GM12891 (cell line): ENCODE measurements around the gene MFSD6L.
A peak's percentile ranks its signal among the peaks of the same experiment; 100 is the strongest.

ENCODE experiments used
- DNase-seq: peaks from one replicate; pipeline ENCODE4 v3.0.0; 2011; ENCODE audit warnings: low spot score; ENCODE audit not compliant: insufficient read length
- FAIRE-seq: peaks from 2 replicates; lab custom pipeline; 2011; peaks lifted over from hg19 to GRCh38; lab: Jason Lieb, UNC
- PAX5 ChIP-seq: IDR thresholded peaks from 2 replicates; pipeline ENCODE4 v1.6.1; 2011; ENCODE audit warnings: low read length, moderate library complexity, mild to moderate bottlenecking; ENCODE audit not compliant: insufficient read depth, severe bottlenecking
- POLR2A ChIP-seq: IDR thresholded peaks from 2 replicates; pipeline ENCODE4 v1.6.1; 2011; ENCODE audit warnings: low read depth, low read length, control low read depth
- POLR2AphosphoS5 ChIP-seq: IDR thresholded peaks from 2 replicates; pipeline ENCODE4 v1.6.1; 2011; ENCODE audit warnings: low read depth, low read length, control low read depth
- POU2F2 ChIP-seq: IDR thresholded peaks from 2 replicates; pipeline ENCODE4 v1.6.1; 2011; ENCODE audit warnings: low read depth, mild to moderate bottlenecking, control low read depth, low read length, moderate library complexity
- SPI1 ChIP-seq: IDR thresholded peaks from 2 replicates; pipeline ENCODE4 v1.6.1; 2011; ENCODE audit warnings: low read depth, low read length, control low read depth
- TAF1 ChIP-seq: IDR thresholded peaks from 2 replicates; pipeline ENCODE4 v1.6.1; 2011; ENCODE audit warnings: low read depth, low read length, control low read depth

MFSD6L gene

DNA sequence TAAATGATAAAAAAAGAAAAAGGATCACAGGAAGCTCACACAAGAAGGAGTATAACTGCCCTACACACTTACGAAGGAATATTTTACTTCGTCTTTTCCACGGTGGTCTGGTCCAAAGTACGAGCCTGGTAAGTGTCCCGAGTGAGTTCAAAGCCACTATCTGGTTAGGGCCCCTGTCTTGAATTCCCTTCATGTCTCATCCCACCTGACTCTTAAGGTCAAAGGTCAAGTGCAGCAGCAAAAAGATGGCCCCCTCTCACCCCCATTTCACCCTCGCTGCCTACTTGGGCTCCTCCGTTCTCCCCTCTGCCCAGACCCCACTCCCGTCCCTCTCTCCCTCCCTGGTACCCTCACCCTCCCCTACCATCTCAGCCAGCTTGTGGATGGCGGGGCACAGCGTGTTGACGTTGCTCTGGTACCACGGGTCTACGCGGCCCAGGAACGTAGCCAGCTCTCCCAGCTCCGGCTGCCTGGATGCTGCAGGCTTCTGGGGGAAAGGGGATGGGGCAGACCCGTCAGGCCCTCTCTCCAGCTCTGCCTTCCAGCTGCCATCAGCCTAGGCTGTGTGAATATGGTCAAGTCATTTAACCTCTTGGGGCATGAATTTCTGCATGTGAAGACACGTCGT, 27.8 kb upstream of the MFSD6L start:
- TF ChIP-seq POLR2AphosphoS5 (peak; percentile 57), POLR2A (peak; percentile 26; the same call in 1 of the 2 replicates), SPI1 (no peak), PAX5 (no peak), TAF1 (no peak), POU2F2 (no peak)
- FAIRE-seq (no peak), DNase-seq (no peak)

DNA sequence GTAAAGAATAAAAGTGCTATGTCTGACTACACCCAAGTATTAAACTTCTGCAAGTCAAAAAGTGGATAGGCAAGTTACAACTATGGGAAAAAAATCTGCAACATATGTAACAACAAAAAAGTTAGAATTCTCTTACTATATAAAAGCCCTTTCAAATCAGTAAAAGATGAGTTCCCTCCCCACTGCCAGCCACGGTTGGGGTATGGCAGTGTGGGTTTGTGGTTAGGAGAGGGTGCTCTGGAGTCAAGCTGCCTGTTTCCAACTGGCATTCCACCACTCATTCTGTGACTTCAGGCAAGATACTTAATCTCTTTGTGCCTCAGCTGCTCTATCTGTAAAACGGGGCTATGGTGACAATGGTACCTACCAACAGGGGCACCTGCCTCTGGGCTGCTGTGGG, 26.6 kb upstream of the MFSD6L start:
- FAIRE-seq, result peak; percentile 51

DNA sequence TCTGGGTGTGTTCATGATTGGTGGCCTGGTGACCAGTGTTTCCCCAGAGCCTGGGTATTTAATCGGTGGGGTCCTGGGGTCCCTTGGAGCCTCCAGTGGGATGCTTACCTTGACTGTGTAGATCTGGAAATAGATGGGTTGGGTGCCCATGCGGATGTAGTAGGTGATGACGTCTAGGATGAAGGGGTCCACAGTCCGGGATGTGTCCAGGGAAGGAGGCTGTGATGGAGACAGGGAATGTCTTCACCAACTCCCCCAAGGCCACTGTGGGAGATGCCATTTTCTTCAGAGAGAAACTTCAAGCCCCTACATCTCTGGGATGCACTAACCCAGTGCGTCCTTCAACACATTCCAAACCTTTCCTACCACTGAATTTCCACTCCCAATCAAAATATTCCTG, 24.1 kb upstream of the MFSD6L start:
- FAIRE-seq (no peak), DNase-seq (no peak)
- TF ChIP-seq POLR2AphosphoS5 (no peak), SPI1 (no peak), POLR2A (no peak), TAF1 (no peak), POU2F2 (no peak), PAX5 (no peak)

More for the DNA sequence above, 26.6 kb upstream of the MFSD6L start:
- TF ChIP-seq TAF1 (no peak), POU2F2 (no peak), POLR2AphosphoS5 (no peak), POLR2A (no peak), SPI1 (no peak), PAX5 (no peak)
- DNase-seq, result no peak

DNA sequence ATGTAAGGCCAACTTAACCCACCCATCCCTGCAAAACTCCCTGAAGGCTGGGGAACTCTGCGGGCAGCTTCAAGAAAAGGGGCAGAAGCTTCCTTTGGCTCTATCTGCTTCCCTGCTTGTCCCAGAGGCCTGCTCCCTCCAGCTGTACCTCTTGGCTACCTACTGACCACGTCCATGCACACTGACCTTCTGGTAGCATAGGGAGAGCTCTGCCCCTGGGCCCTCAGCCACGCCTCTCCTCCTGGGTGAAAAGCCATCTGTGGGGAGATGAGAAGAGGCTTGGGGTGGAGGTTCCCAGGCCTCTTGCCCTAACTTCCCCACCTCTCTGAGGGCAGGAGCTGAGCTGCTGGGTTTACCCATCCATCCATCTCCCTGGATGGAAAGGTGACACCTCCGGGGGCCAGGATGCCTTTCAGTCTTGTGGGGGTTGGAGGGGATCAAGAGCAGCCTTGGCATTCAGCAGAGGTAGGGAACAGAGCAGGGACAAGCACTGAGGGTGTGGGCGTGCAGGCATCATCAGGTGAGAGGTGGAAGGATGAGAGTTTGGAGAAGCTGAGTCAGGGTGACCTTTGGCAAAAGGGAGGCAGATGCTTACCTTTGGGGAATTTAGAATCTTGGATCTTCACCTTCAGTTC, 23.4 kb upstream of the MFSD6L start:
- no peak for DNase-seq
- TF ChIP-seq PAX5 (no peak), POLR2A (no peak), POU2F2 (no peak), POLR2AphosphoS5 (no peak), SPI1 (no peak), TAF1 (no peak)
- no peak for FAIRE-seq

DNA sequence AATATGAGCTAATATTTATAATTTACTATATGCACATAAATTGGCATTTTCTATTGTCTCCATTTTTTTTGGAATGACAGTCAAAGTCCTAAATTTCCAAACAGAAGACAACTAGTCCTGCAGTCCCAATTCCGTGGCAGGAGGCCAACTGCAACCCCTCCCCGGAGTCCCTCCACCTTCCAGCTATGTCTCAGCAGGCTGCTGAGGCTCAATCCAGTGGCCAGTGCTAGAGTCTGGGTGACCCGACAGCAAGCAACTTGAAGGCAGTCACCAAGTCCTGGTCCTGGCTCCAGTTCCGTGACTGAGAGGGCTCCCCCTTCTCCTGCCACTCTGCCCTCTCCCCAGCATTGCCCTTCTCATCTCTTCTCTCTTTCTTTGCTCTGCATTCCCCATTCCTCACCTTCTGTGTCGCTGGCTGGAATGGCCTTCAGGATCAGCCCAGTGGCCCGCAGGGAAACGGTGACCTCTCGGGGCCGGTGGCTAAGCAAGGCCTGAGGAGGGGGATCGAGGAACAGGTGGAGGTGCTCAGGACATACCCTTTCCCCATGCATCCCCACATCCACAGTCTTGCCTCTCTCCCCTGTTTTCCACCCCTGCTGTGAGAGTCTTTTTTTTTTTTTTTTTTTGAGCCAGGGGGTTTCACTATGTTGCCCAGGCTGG, 22.4 kb upstream of the MFSD6L start:
- FAIRE-seq (no peak), DNase-seq (no peak)
- TF ChIP-seq TAF1 (no peak), POLR2AphosphoS5 (no peak), PAX5 (no peak), POU2F2 (no peak), SPI1 (no peak), POLR2A (no peak)

DNA sequence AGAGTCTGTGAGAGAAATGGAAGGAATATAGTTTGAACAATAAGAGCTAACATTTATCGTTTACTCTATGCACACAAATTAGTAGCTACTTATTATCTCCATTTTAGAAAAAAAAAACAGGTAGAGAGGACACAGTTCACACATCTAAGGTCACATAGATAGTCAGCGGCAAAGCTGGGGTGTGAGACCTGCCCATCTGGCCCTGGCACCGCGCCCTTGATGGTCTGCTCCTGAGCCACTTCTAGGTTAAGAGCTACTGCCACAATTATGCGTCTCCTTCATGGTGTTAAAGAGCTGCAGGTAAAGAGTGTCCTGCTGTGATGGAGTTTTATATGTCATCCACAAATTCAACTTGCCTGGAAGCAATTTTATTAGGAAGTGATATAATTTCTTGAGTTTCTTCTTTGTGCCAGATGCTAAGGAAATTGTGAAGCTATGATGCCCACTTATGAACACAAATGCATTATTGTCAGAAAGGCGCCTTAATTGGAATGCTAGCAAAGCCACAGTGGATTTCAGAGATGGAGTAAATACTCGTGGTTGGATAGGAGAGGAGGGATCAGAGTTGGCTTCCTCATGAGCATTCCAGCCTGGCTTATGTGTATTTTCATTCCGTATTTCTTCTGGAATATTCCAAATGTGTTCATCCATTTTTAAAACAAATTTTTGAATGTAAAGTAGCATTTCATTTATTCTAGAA, 21.3 kb upstream of the MFSD6L start:
- FAIRE-seq (no peak), DNase-seq (no peak)
- TF ChIP-seq POU2F2 (no peak), TAF1 (no peak), PAX5 (no peak), POLR2AphosphoS5 (no peak), SPI1 (no peak), POLR2A (no peak)

DNA sequence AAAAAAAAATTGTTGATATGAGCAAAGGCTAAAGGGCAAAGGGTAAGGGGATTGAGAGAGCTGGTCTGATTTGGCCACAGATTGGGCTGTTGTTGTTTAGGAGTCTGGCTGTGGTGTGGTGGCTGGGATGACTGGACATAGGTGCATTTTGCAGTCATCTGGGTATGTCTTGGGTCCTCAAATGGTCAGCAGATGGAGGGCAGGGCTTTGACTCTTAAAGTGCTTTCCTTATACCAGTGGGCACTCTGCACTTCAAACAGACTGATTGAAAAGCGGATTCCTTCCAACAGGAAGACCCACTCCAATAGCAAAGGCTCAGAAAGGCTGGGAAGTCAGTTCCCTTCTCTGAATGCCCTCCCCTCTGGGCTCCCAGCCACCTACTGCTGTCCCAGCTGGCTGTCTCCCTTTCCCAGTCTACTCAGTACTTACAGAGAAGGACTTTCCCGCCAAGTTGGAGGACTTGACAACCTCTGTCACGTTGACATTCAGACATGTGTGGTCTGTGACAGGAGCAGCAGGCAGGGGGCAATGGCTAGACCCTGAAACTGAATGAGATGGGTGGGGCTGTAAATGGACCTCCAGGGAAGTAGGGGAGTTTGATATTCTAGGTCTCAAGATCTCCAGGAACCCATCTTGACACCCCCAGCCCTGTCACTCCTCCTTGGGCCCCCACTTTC, 19.6 kb upstream of the MFSD6L start:
- DNase-seq, result no peak
- FAIRE-seq, result peak; percentile 13
- TF ChIP-seq PAX5 (no peak), POLR2A (no peak; the same call in 1 of the 2 replicates), TAF1 (no peak), SPI1 (no peak), POU2F2 (0 out of 2 replicates have a peak, but pooled peaks have one; percentile 34), POLR2AphosphoS5 (peak; percentile 72; the same call in 1 of the 2 replicates)

DNA sequence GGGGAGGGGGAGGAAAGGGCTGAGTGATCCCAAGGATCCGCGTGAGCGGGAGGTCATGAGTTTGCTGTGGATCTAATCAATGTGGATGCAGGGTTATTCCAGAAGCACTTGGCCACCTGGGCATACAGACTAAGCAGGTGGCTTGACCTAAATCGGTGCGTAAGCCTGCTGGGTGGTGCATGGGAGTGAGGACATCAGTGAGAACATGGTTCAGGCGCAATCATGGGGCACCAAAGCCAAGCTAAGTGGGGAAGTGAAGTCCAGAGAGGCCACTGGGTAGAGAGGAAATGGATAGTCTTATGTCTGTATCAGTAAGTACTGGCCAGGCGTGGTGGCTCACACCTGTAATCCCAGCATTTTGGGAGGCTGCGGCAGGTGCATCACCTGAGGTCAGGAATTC, 18.9 kb upstream of the MFSD6L start:
- DNase-seq (no peak), FAIRE-seq (peak; percentile 48)
- TF ChIP-seq PAX5 (no peak), SPI1 (no peak), POLR2AphosphoS5 (peak; percentile 77), POU2F2 (no peak), TAF1 (no peak), POLR2A (peak; percentile 48; the same call in 1 of the 2 replicates)
